ENCODE data around the gene PEX12. TPM values are rescaled to one million over a fixed set of nuclear protein-coding genes. Genes with fewer than 3 reads are reported as not detected.
"Not testable (repeated sequence)": the region's sequence is repeated elsewhere in the genome, so short reads cannot be mapped to it uniquely, and the experiment has no call there.

The PEX12 gene
- total RNA-seq, 2 donors from 2014 or later, result 6.3 to 6.5 TPM

GRCh38 chr17:35586569-35587073, 8.2 kb upstream of the PEX12 start:
- intact Hi-C loops (cut with DNase I), result no loop called here
- ATAC-seq (peak in 1 of 2 donors; percentile 6), DNase-seq (no peak)

GRCh38 chr17:35584061-35584460, 5.7 kb upstream of the PEX12 start:
- DNase-seq, result no peak
- no peak for ATAC-seq
- intact Hi-C loops (cut with DNase I), result no loop called here

- intact Hi-C loops (cut with DNase I), result no loop called here
- ATAC-seq (no peak), DNase-seq (no peak)
Observed at GRCh38 chr17:35578929-35579432, 610 bp upstream of the PEX12 start.

- intact Hi-C loops (cut with DNase I), result no loop called here
- DNase-seq (no peak), ATAC-seq (peak; percentile 51 to 55)
Observed at GRCh38 chr17:35577830-35578196, 558 bp downstream of the PEX12 start.

- ATAC-seq (no peak), DNase-seq (no peak)
- intact Hi-C loops (cut with DNase I), result no loop called here
Observed at GRCh38 chr17:35575759-35576158, 2.6 kb downstream of the PEX12 start.

GRCh38 chr17:35569405-35569804, 9.0 kb downstream of the PEX12 start:
- DNase-seq (no peak), ATAC-seq (no peak)
- intact Hi-C loops (cut with DNase I), result no loop called here

- intact Hi-C loops (cut with DNase I), result no loop called here
- DNase-seq, result no peak
- ATAC-seq, result peak in 1 of 2 donors; percentile 37
Observed at GRCh38 chr17:35568561-35568960, 9.8 kb downstream of the PEX12 start.

- DNase-seq, result no peak
- intact Hi-C loops (cut with DNase I), result no loop called here
- ATAC-seq, result no peak
Observed at GRCh38 chr17:35566968-35567367, 11.4 kb downstream of the PEX12 start.

GRCh38 chr17:35563181-35563580, 15.2 kb downstream of the PEX12 start:
- ATAC-seq; DNase-seq; intact Hi-C loops (cut with DNase I): not testable (repeated sequence)

GRCh38 chr17:35560703-35561102, 17.7 kb downstream of the PEX12 start, which contains the start of gene SLFN14:
Gene SLFN14 (minus strand): TSS chr17:35560819. CDS start chr17:35558062, 2,757 bp downstream.
- intact Hi-C loops (cut with DNase I), result no loop called here
- ATAC-seq, result no peak

GRCh38 chr17:35559495-35560210, 18.7 kb downstream of the PEX12 start:
- intact Hi-C loops (cut with DNase I), result no loop called here
- DNase-seq, result no peak
- no peak for ATAC-seq

More at GRCh38 chr17:35560703-35561102, 17.7 kb downstream of the PEX12 start, which contains the start of gene SLFN14:
- DNase-seq, result no peak

GRCh38 chr17:35557353-35557752, 21.0 kb downstream of the PEX12 start:
- DNase-seq, result no peak
- intact Hi-C loops (cut with DNase I), result no loop called here
- ATAC-seq, result peak in 1 of 2 donors; percentile 26

GRCh38 chr17:35555691-35556090, 22.7 kb downstream of the PEX12 start:
- no peak for DNase-seq
- intact Hi-C loops (cut with DNase I), result no loop called here
- no peak for ATAC-seq

- intact Hi-C loops (cut with DNase I), result no loop called here
- no peak for ATAC-seq
- DNase-seq, result no peak
Observed at GRCh38 chr17:35554668-35555067, 23.7 kb downstream of the PEX12 start.

- ATAC-seq (no peak), DNase-seq (no peak)
- intact Hi-C loops (cut with DNase I), result no loop called here
Observed at GRCh38 chr17:35553310-35553709, 25.1 kb downstream of the PEX12 start.

- DNase-seq, result no peak
- intact Hi-C loops (cut with DNase I), result no loop called here
- ATAC-seq, result no peak
Observed at GRCh38 chr17:35548978-35549377, 29.4 kb downstream of the PEX12 start.

- intact Hi-C loops (cut with DNase I), result no loop called here
Observed at GRCh38 chr17:35548208-35548810, 30.1 kb downstream of the PEX12 start.

GRCh38 chr17:35546487-35546886, 31.9 kb downstream of the PEX12 start:
- ATAC-seq (no peak), DNase-seq (no peak)
- intact Hi-C loops (cut with DNase I), result no loop called here

More at GRCh38 chr17:35548208-35548810, 30.1 kb downstream of the PEX12 start:
- ATAC-seq, result no peak
- DNase-seq, result no peak

GRCh38 chr17:35545150-35545549, 33.2 kb downstream of the PEX12 start:
- intact Hi-C loops (cut with DNase I), result no loop called here
- ATAC-seq, result no peak

GRCh38 chr17:35543856-35544255, 34.5 kb downstream of the PEX12 start:
- intact Hi-C loops (cut with DNase I), result loop anchor here in 1 of 2 donors (5.0 kb wide), 1 partner anchor 372 kb away; no protein-coding TSS in a partner anchor
- ATAC-seq, result no peak
- DNase-seq, result no peak

More at GRCh38 chr17:35545150-35545549, 33.2 kb downstream of the PEX12 start:
- no peak for DNase-seq
